AG04449 (cell line): ENCODE measurements around the gene ASIC1.

Experiments
- CTCF ChIA-PET: fragments of 350-600 bp; formaldehyde crosslinking; extraction: SDS; loops from one replicate; lab custom pipeline; 2021; ENCODE audit warnings: antibody characterized with exemption; lab: Yijun Ruan, JAX
- POLR2A ChIA-PET: fragments of 400-600, 350-600 bp; formaldehyde crosslinking; extraction: SDS; loops from one replicate; lab custom pipeline; 2020; ENCODE audit warnings: antibody characterized with exemption, inconsistent platforms; lab: Yijun Ruan, JAX
- DNase-seq: peaks from one replicate; pipeline ENCODE4 v3.0.0-alpha.2; 2010; ENCODE audit warnings: low read depth, low spot score
- H3K4me3 ChIP-seq: 2 replicates; pipeline ENCODE4 v1.5.1; 2011; ENCODE audit warnings: low read depth, mild to moderate bottlenecking, control low read depth, low read length
- CTCF ChIP-seq: IDR thresholded peaks from one replicate; pipeline ENCODE4 v1.5.1; 2011; ENCODE audit warnings: mild to moderate bottlenecking, moderate library complexity, low read length, control low read depth, inconsistent platforms; ENCODE audit not compliant: insufficient read depth; ENCODE audit errors: missing control alignments

The ASIC1 gene

GRCh38 chr12:50073206-50073605, 15.8 kb downstream of the ASIC1 start:
- H3K4me3 ChIP-seq, result no peak overlapping the region
- CTCF ChIA-PET, result interaction anchor here (1.2 to 22.9 kb wide), 10 partner anchors 11 to 241 kb away, joined by 3 to 1042 read pairs (median 15); partner anchors contain the start of genes AQP5, AQP6, COX14 and SMARCD1
- no peak for TF ChIP-seq CTCF
- no peak for DNase-seq
- POLR2A ChIA-PET, result no interaction called here

GRCh38 chr12:50073712-50074111, 16.3 kb downstream of the ASIC1 start:
- no peak for TF ChIP-seq CTCF
- CTCF ChIA-PET, result interaction anchor here (1.0 to 22.9 kb wide), 17 partner anchors 7 to 241 kb away, joined by 3 to 1042 read pairs (median 9); partner anchors contain the start of genes AQP5, AQP6, COX14 and SMARCD1
- POLR2A ChIA-PET, result no interaction called here
- H3K4me3 ChIP-seq, result no peak overlapping the region
- DNase-seq, result no peak

- TF ChIP-seq CTCF, result peak; percentile 89
- ChIA-PET CTCF (interaction anchor here (0.6 to 22.9 kb wide), 36 partner anchors 9 to 912 kb away, joined by 3 to 1042 read pairs (median 4); partner anchors contain the start of genes AQP5, AQP6, COX14 and SMARCD1), POLR2A (no interaction called here)
- H3K4me3 ChIP-seq, result no peak overlapping the region
- no peak for DNase-seq
These were observed 17.8 kb downstream of the ASIC1 start for GRCh38 chr12:50074936-50075807.

- no peak for TF ChIP-seq CTCF
- no peak overlapping the region for H3K4me3 ChIP-seq
- POLR2A ChIA-PET, result no interaction called here
- CTCF ChIA-PET, result interaction anchor here (1.1 to 22.9 kb wide), 10 partner anchors 9 to 660 kb away, joined by 3 to 1042 read pairs (median 20); partner anchors contain the start of genes AQP5, AQP6 and SMARCD1
- DNase-seq, result no peak
These were observed 18.4 kb downstream of the ASIC1 start for GRCh38 chr12:50075808-50076170.

GRCh38 chr12:50077099-50077498, 19.7 kb downstream of the ASIC1 start:
- no peak overlapping the region for H3K4me3 ChIP-seq
- ChIA-PET POLR2A (no interaction called here), CTCF (interaction anchor here (0.9 to 22.9 kb wide), 8 partner anchors 9 to 238 kb away, joined by 3 to 1042 read pairs (median 20); partner anchors contain the start of genes AQP5, AQP6 and SMARCD1)
- TF ChIP-seq CTCF, result no peak
- no peak for DNase-seq

GRCh38 chr12:50078281-50078680, 20.9 kb downstream of the ASIC1 start:
- TF ChIP-seq CTCF, result no peak
- CTCF ChIA-PET, result interaction anchor here (0.8 to 22.9 kb wide), 7 partner anchors 8 to 235 kb away, joined by 3 to 1042 read pairs (median 6); partner anchors contain the start of genes AQP5 and AQP6
- POLR2A ChIA-PET, result interaction anchor here (0.6 kb wide), 1 partner anchor 68 kb away, joined by 3 read pairs; no protein-coding TSS in a partner anchor
- no peak for DNase-seq
- H3K4me3 ChIP-seq, result no peak overlapping the region
